PFSK-1 (cell line): ENCODE results near the gene ADAMTS17.

Experiments
- POLR2AphosphoS5 ChIP-seq: IDR thresholded peaks from 2 replicates; pipeline ENCODE4 v1.6.1; 2012; ENCODE audit warnings: low read depth, mild to moderate bottlenecking, control low read depth, low read length, moderate library complexity
- REST ChIP-seq, 2 experiments: IDR thresholded peaks; 2 replicates each; pipeline versions ENCODE4 v1.6.1 to v1.8.0; 2011 to 2012; ENCODE audit warnings: low read depth in 2 of 2, low read length in 2 of 2, control low read depth in 1 of 2, inconsistent platforms in 1 of 2, mild to moderate bottlenecking in 1 of 2, moderate library complexity in 1 of 2; ENCODE audit not compliant: insufficient read depth in 1 of 2

GRCh38 chr15:100054539-100054938 is 287.2 kb downstream of the ADAMTS17 start:
- no peak for TF ChIP-seq POLR2AphosphoS5
- no peak for TF ChIP-seq REST (IDR thresholded peaks at IDR 0.05; ENCODE audit: insufficient read depth in 1 of 2, low read depth in 2 of 2, low read length in 2 of 2)
